HG03139 (cell line): Measurements from ENCODE around the gene RHOXF2B.
"Not testable (repeated sequence)": the region's sequence is repeated elsewhere in the genome, so short reads cannot be mapped to it uniquely, and the experiment has no call there.

Source experiments
- ATAC-seq: cut with Tn5 transposase; IDR thresholded peaks from one replicate; pipeline ENCODE4 v1.9.1; 2021; ENCODE audit not compliant: unreplicated experiment

The RHOXF2B gene

DNA sequence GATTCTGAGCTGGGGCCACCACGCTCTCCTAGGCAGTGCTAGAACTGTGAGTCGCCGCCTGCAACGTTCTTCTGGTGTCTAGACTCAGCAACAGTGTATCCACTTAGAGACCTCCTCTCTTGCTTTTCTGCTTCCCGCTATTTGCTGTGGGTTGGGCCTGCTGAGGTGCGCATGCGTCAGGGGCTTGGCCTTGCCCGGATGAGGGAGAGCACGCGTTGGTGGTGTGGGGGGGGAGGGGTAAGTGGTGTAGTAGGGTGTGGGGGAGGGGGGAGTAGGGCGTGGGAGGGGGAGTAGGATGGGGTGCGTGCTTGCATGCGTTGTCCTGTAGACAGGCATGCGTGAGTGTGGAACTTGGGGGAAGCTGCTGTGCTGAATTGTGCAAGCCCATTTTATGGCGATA lies at the start of gene RHOXF2B:
TSS of gene RHOXF2B (minus strand) at position 101 of the 400 bp plus-strand sequence. CDS start 138 bp downstream, outside the sequence.
- ATAC-seq = not testable (repeated sequence)

DNA sequence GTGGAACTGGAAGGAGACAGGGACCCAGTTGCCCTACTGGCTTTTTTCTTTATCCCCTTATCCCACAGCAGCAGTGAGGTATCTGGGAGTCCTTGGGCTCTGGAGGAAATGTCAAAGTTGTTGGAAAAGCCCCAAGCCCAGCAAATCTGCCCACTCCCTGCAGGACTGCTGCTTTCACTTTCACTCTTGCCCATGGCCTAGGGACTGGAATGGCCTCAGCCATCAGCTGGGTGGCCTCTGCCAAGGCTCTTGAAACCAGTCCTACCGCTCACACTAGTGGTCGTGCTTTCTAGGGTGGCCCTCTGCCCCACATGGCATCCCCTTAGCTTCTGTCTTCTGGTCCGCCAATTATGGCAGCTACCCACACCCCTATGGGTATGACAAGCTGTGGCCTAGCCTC lies 48.0 kb upstream of the RHOXF2B start:
- no peak for ATAC-seq

DNA sequence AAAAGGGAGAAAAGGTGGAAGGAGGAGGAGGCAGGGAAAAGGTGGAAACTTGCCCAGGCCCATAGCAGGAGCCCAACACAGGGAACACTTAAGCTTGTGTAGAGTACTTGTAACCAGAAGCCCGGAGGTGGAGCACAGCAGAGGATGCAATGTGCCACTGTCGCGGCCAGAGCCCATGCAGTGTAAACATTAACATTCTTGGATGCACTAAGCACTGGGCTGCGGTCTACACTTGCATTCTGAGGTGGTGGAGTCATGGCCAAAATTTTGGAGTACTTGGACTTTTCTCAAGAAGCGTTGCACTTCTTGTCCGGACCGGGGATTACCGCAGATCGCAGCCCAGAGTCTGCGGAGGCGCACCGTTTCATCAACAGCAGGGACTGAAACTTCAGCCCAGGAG lies 42.7 kb upstream of the RHOXF2B start:
- no peak for ATAC-seq

DNA sequence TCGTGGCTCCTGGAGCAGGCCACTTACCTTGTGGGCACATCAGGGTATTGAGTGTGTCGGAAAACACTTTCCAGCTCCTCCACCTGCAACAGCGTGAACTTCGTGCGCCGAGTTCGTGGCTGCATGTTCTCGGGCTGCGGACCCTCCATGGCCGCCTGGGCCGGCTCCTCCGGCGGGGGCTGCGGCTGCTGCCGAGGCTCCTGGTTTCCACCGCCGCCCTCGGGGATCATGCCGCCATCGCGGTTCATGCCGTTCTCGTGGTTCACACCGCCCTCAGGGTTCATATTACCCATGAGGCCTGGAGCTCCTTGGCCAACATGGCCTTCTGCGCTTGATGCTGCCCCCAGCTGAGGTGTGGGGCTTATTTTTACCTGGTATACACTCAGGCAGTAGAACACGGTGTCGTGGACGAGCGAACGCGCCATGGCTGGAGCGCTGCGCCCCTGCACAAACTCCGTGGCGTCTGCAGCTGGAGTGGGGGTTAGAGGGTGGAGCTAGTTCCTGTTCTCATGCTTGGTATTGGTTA lies 38.0 kb upstream of the RHOXF2B start, which contains the start of gene RHOXF1:
TSS of gene RHOXF1 (minus strand) at position 476 of the 526 bp plus-strand sequence. CDS start at position 425, 51 bp downstream.
- ATAC-seq = no peak

DNA sequence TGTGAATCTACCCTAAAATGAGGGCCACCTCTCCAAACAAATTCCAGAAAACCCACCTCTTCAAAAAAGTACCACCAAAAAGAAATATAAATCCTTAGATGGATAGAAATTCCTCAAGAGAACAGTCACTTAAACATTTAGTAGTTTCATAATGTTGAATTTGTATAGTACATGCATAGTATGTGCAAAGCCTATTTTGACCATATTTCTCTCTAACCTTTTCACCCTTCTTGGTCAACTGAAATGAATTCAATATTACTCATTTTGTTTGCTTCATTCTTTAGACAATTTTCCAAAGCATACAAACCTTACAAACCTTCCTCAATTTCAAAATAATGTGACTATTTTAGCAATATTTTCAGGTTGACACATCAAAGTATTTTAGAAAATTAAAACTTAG lies 34.1 kb upstream of the RHOXF2B start:
- no peak for ATAC-seq

DNA sequence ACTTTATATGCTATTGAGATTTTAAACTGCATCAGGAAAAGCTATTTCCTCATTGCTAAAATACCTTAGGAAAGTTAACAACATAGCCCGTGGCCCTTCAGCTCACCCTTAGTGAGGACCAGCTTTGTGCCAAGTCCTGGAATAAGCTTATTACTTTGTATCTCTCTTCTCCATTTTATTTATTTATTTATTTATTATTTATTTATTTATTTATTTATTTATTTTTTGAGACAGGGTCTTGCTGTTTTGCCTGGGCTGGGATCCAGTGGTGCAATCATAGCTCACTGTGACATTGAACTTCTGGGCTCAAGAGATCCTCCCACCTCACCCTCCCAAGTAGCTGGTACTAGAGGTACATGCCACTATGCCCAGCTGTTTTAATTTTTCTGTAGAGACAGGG lies 31.9 kb upstream of the RHOXF2B start:
- ATAC-seq = no peak

DNA sequence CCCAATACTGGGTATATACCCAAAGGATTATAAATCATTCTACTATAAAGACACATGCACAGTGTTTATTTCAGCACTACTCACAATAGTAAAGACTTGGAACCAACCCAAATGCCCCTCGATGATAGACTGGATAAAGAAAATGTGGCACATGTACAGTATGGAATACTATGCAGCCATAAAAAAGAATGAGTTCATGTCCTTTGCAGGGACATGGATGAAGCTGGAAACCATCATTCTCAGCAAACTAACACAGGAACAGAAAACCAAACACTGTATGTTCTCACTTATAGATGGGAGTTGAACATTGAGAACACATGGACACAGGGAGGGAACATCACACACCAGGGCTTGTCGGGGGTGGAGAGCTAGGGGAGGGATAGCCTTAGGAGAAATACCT lies 27.2 kb upstream of the RHOXF2B start:
- not testable (repeated sequence) for ATAC-seq

DNA sequence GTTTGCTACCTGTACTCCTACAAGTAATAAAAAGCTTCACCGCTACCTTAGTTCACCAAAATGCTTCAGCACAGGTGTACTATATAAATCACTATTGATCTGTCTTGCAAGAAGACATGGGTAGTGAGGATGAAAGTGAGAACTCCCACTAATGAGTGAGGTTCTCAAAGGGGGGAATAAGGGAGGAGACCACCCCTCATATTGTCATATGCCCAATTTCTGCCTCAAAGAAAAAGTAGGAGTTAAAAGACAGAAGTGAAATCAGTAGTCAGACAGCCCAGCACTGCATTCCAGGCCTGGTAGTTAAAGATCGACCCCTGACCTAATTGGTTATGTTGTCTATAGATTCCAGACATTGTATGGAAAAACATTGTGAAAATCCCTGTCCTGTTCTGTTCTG lies 23.6 kb upstream of the RHOXF2B start:
- not testable (repeated sequence) for ATAC-seq

DNA sequence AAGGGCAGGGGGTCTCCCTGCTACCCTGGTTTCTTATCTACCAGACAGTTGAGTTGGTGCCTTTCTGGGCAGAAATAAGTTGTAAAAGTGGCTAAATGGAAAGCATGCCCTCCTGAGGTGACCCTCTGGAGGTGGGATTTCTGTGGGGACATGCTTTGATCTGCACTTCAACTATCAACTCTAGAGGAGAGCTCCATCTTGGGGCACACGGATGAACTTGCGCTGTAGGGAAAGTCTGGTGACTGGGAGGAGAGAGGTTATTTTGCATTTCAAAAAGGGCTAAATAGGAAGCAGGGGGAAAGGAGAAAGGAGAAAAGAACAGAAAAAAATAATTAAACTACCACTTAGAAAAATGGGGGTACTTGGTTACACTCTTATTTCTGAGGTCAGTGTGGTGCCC lies 12.7 kb upstream of the RHOXF2B start:
- ATAC-seq = no peak

DNA sequence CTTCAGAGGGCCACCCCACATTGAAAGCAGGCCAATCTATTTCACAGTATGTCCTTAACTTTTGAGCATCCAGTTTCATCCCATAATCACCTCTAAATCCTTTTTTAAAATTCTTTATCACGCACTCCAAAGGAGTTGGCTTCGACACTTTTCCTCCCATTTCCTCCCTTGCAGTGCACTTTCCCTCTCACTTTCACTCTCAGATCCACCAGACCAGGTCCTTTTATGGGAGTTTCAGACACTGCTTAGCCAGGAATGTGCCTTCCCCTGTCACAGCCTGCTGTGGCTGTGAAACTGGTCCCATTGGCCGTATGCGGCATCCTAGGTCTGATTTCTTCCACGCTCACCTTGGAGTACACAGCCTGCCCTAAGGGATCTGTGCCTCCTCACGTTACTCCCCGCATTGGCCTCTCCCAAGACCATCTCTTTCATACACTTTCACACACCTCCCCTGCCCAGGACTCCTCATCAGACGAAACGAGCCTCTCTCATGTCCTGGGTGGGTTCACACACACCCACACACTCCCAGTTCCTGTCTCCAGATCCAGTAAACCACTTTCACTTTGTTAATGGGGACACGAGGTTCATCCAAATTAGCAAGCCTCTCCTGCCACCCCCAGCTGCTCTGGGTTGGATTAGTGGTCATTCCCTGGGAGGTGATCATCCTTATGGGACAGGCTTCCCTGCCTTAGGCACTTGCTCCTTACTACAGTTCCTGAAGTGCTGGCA lies 10.0 kb upstream of the RHOXF2B start:
- no peak for ATAC-seq

DNA sequence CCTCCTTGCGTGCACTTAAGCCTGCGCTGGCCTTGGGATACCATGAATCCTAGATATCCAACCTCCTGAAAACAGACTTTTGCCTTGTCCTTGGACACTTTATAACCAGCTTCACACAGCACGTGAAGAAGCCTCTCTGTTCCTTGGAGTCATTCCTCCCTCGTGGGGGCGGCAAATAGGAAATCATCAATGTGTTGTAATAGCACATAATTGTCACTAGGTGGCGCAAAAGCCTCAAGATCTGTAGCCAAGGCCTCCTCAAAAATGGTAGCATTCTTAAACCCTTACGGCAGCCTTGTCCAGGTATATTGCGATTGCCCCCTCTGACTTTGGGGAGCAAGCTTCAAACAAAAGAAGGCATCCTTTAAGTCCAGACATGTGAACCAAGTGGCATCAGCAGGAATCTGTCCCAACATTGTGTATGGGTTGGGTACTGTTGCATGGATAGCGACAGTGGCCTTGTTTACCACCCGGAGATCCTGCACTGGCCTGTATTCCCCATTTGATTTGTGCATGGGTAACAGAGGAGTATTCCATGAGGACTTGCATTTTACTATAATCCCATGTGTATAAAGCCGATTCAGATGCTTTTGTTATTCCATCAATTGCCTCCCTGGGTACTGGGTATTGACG lies 8.2 kb upstream of the RHOXF2B start:
- ATAC-seq = not testable (repeated sequence)

DNA sequence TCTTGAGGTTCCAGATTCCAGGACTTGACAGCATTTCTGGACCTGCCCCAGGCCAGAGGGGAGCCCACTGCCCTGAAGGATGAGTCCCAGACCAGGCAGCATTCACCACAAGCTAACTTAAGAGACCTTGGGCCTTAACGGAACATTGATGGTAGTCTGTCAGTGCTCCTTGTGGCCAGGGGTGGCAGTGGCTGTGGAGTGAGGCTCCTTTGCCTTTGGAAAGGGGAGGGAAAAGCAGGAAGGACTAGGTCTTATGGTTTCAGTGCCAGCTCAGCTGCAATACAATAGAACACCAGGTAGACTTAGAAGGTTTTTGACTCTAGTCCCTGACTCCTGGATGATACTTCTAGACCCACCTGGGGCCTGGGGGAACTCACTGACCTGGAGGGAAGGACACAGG lies 11.3 kb downstream of the RHOXF2B start:
- not testable (repeated sequence) for ATAC-seq

DNA sequence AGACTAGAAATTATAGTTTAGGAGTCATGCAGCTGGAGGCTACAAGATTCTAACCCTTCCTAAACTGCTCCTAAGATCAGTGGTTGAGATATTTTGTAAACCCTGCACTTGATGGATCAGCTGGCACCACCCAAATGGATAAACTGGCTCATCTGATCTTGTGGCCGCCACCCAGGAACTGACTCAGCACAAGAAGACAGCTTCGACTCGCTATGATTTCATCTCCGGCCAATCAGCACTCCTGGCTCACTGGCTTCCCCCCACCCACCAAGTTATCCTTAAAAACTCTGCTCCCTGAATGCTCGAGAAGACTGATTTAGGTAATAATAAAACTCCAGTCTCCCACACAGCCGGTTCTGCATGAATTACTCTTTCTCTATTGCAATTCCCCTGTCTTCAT lies 34.8 kb downstream of the RHOXF2B start:
- not testable (repeated sequence) for ATAC-seq

DNA sequence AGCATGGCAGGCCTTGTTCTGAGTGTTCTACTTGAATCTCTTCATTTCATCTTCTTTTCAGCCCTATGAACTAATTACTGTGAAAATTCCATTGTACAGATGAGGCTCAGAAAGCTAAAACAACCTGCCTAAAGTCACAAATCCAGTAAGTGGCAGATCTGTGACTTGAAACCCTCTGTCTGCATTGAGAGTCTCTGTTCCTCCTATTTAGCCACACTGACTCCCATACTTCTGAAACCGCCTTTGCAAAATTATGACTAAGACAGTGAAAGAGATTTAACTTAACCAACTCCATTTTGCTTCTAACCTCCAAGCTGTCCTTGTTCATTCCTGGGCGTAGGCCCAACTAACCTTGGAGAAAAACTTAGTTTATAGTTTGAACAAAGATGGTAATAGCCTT lies 35.2 kb downstream of the RHOXF2B start:
- peak; percentile 60 for ATAC-seq

DNA sequence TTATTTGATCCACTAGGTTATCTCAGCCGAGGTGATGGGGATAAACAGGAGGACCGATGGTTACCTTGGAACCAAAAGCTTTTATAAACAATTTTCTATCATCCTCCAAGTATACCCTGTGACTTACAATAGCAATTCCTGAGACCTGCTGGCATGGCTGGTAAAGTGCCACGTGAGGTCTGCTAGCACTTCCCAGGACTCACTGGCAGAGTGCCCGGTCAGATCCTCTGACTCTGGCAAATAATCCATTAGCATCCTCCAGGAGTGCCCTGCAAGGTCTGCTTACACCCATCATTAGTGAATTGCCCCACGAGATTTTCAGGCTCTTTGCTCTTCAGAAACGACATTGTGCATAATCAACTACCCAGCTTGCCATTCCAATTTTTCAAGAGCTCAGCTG lies 37.3 kb downstream of the RHOXF2B start:
- not testable (repeated sequence) for ATAC-seq

DNA sequence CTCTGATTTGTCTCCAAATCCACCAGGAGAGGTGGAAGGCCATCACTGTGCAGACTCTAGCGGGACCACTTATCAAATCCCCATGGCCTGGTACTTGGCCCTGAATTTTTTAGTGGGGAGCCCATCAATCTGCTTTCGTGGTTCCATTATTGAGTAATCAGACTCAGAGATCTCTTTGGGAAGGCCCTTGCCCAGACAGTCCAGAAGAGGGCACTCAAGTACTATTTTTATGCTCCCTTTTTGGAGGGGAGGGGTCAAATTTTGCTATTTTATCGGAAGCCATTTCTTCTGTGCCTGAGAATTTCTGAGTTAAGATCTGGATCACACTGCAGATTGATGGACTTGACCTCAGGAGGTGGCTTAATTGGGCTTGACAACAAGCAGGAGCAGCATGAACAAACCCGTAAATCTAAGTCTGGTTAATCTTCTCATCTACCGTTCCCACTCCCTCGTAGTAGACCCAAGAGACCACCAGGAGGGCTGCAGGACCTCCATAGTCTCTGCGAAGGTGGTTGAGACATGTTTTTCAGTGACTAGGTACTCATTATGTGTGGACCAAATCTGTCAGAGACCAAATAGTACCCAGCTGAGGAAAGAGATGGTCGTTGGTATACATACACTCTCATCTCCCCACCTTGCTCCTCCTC lies 38.3 kb downstream of the RHOXF2B start:
- not testable (repeated sequence) for ATAC-seq

DNA sequence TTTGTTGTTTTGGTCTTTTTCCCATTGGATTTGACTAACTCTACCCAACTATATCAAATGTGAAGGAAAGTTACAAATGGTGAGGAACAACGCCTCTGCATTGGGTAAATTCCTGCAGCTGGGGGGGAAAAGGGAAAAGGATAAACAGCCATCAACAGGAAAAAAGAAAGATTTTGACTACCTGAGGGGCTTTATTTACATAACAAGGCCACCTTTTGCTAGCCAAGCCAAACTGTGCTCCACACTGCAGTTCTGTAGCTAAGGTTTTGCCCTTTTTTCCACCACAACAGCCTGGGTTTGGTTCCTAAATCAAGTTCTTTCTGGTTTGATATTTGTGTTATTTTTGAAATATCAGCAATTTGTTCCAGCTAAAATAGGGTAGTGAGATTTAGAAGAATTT lies 40.8 kb downstream of the RHOXF2B start:
- ATAC-seq = no peak

DNA sequence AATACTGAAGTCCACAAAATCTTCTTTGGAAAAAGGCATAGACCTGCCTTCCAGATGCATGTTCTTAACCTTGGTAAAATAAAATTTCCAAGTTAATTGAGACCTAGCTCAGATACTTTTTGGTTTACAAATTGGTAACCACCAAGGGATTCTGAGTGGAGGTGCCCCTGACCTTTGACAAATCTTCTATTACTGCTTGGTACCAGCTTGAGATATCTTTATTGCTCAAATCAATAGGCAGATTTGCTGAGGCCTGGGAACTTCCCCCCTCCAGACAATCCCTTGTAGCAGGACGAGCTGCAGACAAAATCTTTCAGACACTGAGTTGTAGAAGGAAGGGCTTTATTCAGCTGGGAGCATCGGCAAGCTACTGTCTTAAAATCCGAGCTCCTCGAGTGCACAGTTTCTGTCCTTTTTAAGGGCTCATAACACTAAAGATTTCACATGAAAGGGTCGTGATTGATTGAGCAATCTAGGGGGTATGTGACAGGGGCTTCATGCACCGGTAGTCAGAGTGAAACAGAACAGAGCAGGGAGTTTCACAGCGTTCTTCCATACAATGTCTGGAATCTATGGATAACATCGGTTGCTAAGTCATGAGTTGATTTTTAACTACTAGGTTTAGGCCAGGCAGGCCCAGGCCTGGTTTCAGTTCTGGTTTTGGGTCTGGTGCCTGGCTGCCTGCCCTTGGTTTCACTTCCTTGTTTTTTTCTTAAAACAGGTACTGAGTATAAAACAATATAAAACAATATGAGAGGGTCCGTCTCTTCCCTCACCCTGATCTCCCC lies 41.8 kb downstream of the RHOXF2B start:
- ATAC-seq = not testable (repeated sequence)

DNA sequence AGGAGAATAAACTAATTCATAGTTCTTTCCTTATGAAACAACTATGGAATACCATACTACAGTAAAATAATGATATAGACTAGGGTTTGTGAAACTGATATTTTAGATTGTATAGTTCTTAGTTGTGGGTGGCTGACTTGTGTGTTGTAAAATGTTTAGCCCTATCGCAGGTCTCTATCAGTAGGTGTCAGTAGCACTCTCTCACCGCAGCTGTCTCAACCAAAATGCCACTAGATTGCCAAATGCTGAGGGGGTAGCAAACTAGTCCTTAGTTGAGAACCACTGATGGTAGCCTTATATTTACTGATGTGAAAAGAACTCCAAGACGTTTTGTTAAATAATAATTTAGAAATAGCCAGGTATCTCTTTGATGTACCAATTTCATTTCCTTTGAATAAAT lies 48.1 kb downstream of the RHOXF2B start:
- no peak for ATAC-seq

DNA sequence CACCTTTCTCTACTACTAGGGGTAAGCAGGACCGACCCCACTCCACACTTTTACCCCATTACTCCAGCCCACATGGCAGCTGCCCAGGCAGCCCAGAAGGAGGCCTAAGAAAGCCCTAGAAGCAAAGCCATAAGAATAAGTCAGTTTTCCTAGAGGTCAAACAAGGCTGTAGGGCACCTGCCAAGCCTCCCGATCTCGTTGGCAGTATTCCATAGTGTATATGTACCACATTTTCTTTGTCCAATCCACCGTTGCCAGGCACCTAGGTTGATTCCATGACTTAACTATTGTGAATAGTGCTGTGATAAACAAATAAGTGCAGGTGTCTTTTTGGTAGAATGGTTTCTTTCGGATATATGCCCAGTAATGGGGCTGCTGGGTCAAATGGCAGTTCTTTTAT lies 54.2 kb downstream of the RHOXF2B start:
- no peak for ATAC-seq

DNA sequence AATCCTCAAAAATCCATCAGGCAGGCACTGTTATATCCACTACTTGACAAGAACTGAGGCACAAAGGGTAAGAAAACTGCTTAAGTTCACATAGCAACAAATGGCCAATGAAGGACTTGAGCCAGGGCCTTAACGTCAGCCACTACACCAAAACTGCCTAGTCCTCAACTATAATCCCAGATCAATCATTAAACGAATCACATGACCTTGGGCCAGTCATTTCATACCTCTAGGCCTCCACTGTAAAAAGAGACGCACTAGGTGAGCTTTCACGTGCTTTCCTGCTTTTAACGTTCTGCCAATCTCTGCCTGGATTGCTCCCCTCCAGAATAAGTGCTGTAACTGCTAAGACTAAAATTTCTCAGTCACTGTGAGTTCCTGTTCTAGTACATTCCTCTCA lies 54.7 kb downstream of the RHOXF2B start:
- no peak for ATAC-seq
